PC-9 (cell line): Measurements from ENCODE around the gene FDPS. TPM values are rescaled to one million over a fixed set of nuclear protein-coding genes. Genes with fewer than 3 reads are reported as not detected.

ENCODE experiments used
- BruUV-seq: library from RNA; stranded (reverse); fragments of 400-500 nt; replicated peaks from 2 replicates; lab custom pipeline; 2021; lab: Mats Ljungman, UMichigan
- CTCF ChIA-PET: fragments of 300-600 bp; sonication (Branson Sonifier 250); formaldehyde crosslinking; loops from one replicate; lab custom pipeline; 2022; ENCODE audit warnings: antibody characterized with exemption; lab: Charles Lee
- POLR2A ChIA-PET: fragments of 300-600 bp; sonication (Branson Sonifier 250); formaldehyde crosslinking; loops from one replicate; lab custom pipeline; 2022; ENCODE audit warnings: antibody characterized with exemption; ENCODE audit not compliant: unreplicated experiment; lab: Charles Lee
- DNase-seq, 2 experiments: peaks; one replicate each; pipeline versions ENCODE4 v3.0.0 to v3.0.0-alpha.2; 2015 to 2022; ENCODE audit warnings: mixed read lengths in 1 of 2
- H2AFZ ChIP-seq: fragments of 200-600 bp; sonication (generic); 2 replicates; pipeline ENCODE4 v1.8.1; 2017; ENCODE audit warnings: antibody characterized with exemption
- H3F3A ChIP-seq: fragments of 200-600 bp; sonication (generic); 2 replicates; pipeline ENCODE4 v1.8.1; 2017; ENCODE audit warnings: antibody characterized with exemption, mild to moderate bottlenecking, low read depth; ENCODE audit not compliant: insufficient read depth
- H3K27ac ChIP-seq: fragments of 200-600 bp; sonication (generic); 2 replicates; pipeline ENCODE4 v1.6.1; 2016; ENCODE audit warnings: mixed run types
- H3K27me3 ChIP-seq: fragments of 200-600 bp; sonication (generic); 2 replicates; pipeline ENCODE4 v1.6.1; 2016; ENCODE audit warnings: low read depth, mixed run types; ENCODE audit not compliant: insufficient read depth
- H3K36me3 ChIP-seq: fragments of 200-600 bp; sonication (generic); 2 replicates; pipeline ENCODE4 v1.6.1; 2016; ENCODE audit warnings: low read depth, mixed run types
- H3K4me1 ChIP-seq: fragments of 200-600 bp; sonication (generic); replicated peaks from 2 replicates; pipeline ENCODE4 v1.6.1; 2016; ENCODE audit warnings: mixed run types; ENCODE audit not compliant: insufficient read depth
- H3K4me2 ChIP-seq: fragments of 200-600 bp; sonication (generic); 2 replicates; pipeline ENCODE4 v1.6.1; 2017; ENCODE audit warnings: mixed run types
- H3K4me3 ChIP-seq: fragments of 200-600 bp; sonication (generic); 2 replicates; pipeline ENCODE4 v1.6.1; 2016; ENCODE audit warnings: mixed run types
- H3K79me2 ChIP-seq: fragments of 200-600 bp; sonication (generic); 2 replicates; pipeline ENCODE4 v1.6.1; 2017; ENCODE audit warnings: low read depth, mixed run types
- H3K9me2 ChIP-seq: fragments of 200-600 bp; sonication (generic); 2 replicates; pipeline ENCODE4 v1.8.1; 2017; ENCODE audit warnings: mild to moderate bottlenecking; ENCODE audit not compliant: insufficient read depth
- H3K9me3 ChIP-seq: fragments of 200-600 bp; sonication (generic); 2 replicates; pipeline ENCODE4 v1.8.1; 2016; ENCODE audit warnings: low read depth; ENCODE audit not compliant: insufficient read depth
- H4K20me1 ChIP-seq: fragments of 200-600 bp; sonication (generic); 2 replicates; pipeline ENCODE4 v1.8.1; 2017; ENCODE audit not compliant: insufficient read depth
- CTCF ChIP-seq: fragments of 200-600 bp; sonication (generic); conservative IDR thresholded peaks from 2 replicates; pipeline ENCODE4 v1.6.1; 2017; ENCODE audit warnings: mixed run types, antibody characterized with exemption, mild to moderate bottlenecking, moderate library complexity
- EZH2 ChIP-seq: fragments of 200-600 bp; sonication (generic); IDR thresholded peaks from 2 replicates; pipeline ENCODE4 v1.8.0; 2017; ENCODE audit warnings: antibody characterized with exemption, low read depth
- intact Hi-C: fragments of 100-400 bp; cut with micrococcal nuclease; formaldehyde crosslinking; loops from one replicate; pipeline ENCODE4 v1.10.0; 2022; ENCODE audit not compliant: unreplicated experiment
- total RNA-seq: library from RNA; stranded (reverse); gene quantifications from 2 replicates; pipeline ENCODE4 v1.2.3, GENCODE V29; 2021

The FDPS gene
- total RNA-seq, 1 experiment from 2014 or later = 568 TPM

GRCh38 chr1:155329980-155330598, 21.4 kb downstream of the FDPS start:
- peaks cover 18% of the 10 kb centered on the region for H3K36me3 ChIP-seq
- H4K20me1 ChIP-seq = 0 out of 2 replicates have a peak, but pooled peaks cover 3% of the 10 kb centered on the region
- H3K27me3 ChIP-seq = no peaks in the 10 kb centered on the region
- CTCF ChIA-PET = no interaction called here
- no peak overlapping the region for H2AFZ ChIP-seq
- no peaks in the 10 kb centered on the region for H3K79me2 ChIP-seq
- BruUV-seq = no TSS peak
- no peaks in the 10 kb centered on the region for H3K4me1 ChIP-seq
- peaks cover 17% of the 10 kb centered on the region; the same call in 1 of the 2 replicates for H3F3A ChIP-seq
- H3K9me2 ChIP-seq = no peaks in the 10 kb centered on the region
- H3K27ac ChIP-seq = no peak overlapping the region
- no peaks in the 10 kb centered on the region for H3K9me3 ChIP-seq
- no peak overlapping the region for H3K4me2 ChIP-seq
- DNase-seq = no peak
- POLR2A ChIA-PET = no interaction called here
- H3K4me3 ChIP-seq = no peak overlapping the region
- intact Hi-C loops = no loop called here
- TF ChIP-seq EZH2 = no peak
- no peak for TF ChIP-seq CTCF

GRCh38 chr1:155334962-155335361, 26.3 kb downstream of the FDPS start:
- no peaks in the 10 kb centered on the region for H3K9me3 ChIP-seq
- H3K27me3 ChIP-seq = no peaks in the 10 kb centered on the region
- intact Hi-C loops = no loop called here
- no peaks in the 10 kb centered on the region for H3K79me2 ChIP-seq
- TF ChIP-seq CTCF = no peak
- TF ChIP-seq EZH2 = no peak
- BruUV-seq = no TSS peak
- ChIA-PET CTCF (no interaction called here), POLR2A (no interaction called here)
- peaks cover 14% of the 10 kb centered on the region; the same call in 1 of the 2 replicates for H3F3A ChIP-seq
- no peak overlapping the region for H3K4me2 ChIP-seq
- no peak overlapping the region for H3K4me3 ChIP-seq
- no peak for DNase-seq
- H3K9me2 ChIP-seq = peaks cover 4% of the 10 kb centered on the region; the same call in 1 of the 2 replicates
- no peak overlapping the region for H3K27ac ChIP-seq
- H3K4me1 ChIP-seq = no peaks in the 10 kb centered on the region
- no peak overlapping the region for H2AFZ ChIP-seq
- H4K20me1 ChIP-seq = peaks cover 3% of the 10 kb centered on the region; the same call in 1 of the 2 replicates
- peaks cover 27% of the 10 kb centered on the region for H3K36me3 ChIP-seq

- CTCF ChIA-PET = no interaction called here
- Histone ChIP-seq H3K4me1 (no peaks in the 10 kb centered on the region), H4K20me1 (no peaks in the 10 kb centered on the region; the same call in 1 of the 2 replicates), H3K36me3 (peaks cover 13% of the 10 kb centered on the region), H3K9me2 (peaks cover 4% of the 10 kb centered on the region; the same call in 1 of the 2 replicates), H3K4me2 (no peak overlapping the region), H3K4me3 (no peak overlapping the region), H2AFZ (no peak overlapping the region), H3K9me3 (no peaks in the 10 kb centered on the region), H3F3A (peaks cover 7% of the 10 kb centered on the region; the same call in 1 of the 2 replicates), H3K27ac (no peak overlapping the region), H3K79me2 (no peaks in the 10 kb centered on the region), H3K27me3 (no peaks in the 10 kb centered on the region)
- TF ChIP-seq CTCF = no peak
- TF ChIP-seq EZH2 = no peak
- POLR2A ChIA-PET = no interaction called here
- intact Hi-C loops = no loop called here
- DNase-seq = no peak
- no TSS peak for BruUV-seq
Observed at GRCh38 chr1:155339515-155340097, 30.9 kb downstream of the FDPS start.
